Kidney epithelial cell (primary cell): ENCODE data around the gene CASQ2. TPM values are rescaled to one million over a fixed set of nuclear protein-coding genes. Genes with fewer than 3 reads are reported as not detected.
"Not testable (repeated sequence)": the region's sequence is repeated elsewhere in the genome, so short reads cannot be mapped to it uniquely, and the experiment has no call there.

Experiments used
- DNase-seq: peaks from one replicate; pipeline ENCODE4 v3.0.0-alpha.2; 2010; ENCODE audit warnings: low read depth
- H3K27me3 ChIP-seq: 2 replicates; pipeline ENCODE4 v1.6.0; 2011; ENCODE audit warnings: low read length; ENCODE audit not compliant: control insufficient read depth, insufficient read depth
- H3K36me3 ChIP-seq: 2 replicates; pipeline ENCODE4 v1.5.1; 2011; ENCODE audit warnings: low read length; ENCODE audit not compliant: control insufficient read depth, insufficient read depth
- H3K4me3 ChIP-seq: 2 replicates; pipeline ENCODE4 v1.5.1; 2011; ENCODE audit warnings: low read depth, mild to moderate bottlenecking, control low read depth, low read length
- CTCF ChIP-seq: IDR thresholded peaks from 2 replicates; pipeline ENCODE4 v1.5.1; 2011; ENCODE audit warnings: mild to moderate bottlenecking, moderate library complexity, low read length, control low read depth, inconsistent platforms; ENCODE audit not compliant: insufficient read depth, poor library complexity, severe bottlenecking
- total RNA-seq: library from RNA; depleted of rRNA; stranded (reverse); fragments of >200 nt; gene quantifications from 2 replicates; pipeline ENCODE4 v1.2.3, GENCODE V29; 2015

Gene CASQ2
- total RNA-seq, 1 donor from 2014 or later: not detected

- H3K4me3 ChIP-seq: no peak overlapping the region
- no peaks in the 10 kb centered on the region for H3K27me3 ChIP-seq
- no peaks in the 10 kb centered on the region for H3K36me3 ChIP-seq
- no peak for TF ChIP-seq CTCF
- no peak for DNase-seq
Measured at GRCh38 chr1:115790846-115791245, 22.3 kb upstream of the CASQ2 start.

- Histone ChIP-seq H3K36me3 (no peaks in the 10 kb centered on the region), H3K27me3 (no peaks in the 10 kb centered on the region), H3K4me3 (no peak overlapping the region)
- no peak for DNase-seq
- no peak for TF ChIP-seq CTCF
Measured at GRCh38 chr1:115790356-115790755, 21.8 kb upstream of the CASQ2 start.

- Histone ChIP-seq H3K4me3 (no peak overlapping the region), H3K27me3 (no peaks in the 10 kb centered on the region), H3K36me3 (no peaks in the 10 kb centered on the region)
- TF ChIP-seq CTCF: no peak
- no peak for DNase-seq
Measured at GRCh38 chr1:115783311-115783710, 14.8 kb upstream of the CASQ2 start.

- DNase-seq: peak; percentile 68
- H3K36me3 ChIP-seq: no peaks in the 10 kb centered on the region
- no peaks in the 10 kb centered on the region for H3K27me3 ChIP-seq
- no peak overlapping the region for H3K4me3 ChIP-seq
- TF ChIP-seq CTCF: no peak
Measured at GRCh38 chr1:115782571-115783281, 14.2 kb upstream of the CASQ2 start.

- Histone ChIP-seq H3K4me3 (no peak overlapping the region), H3K36me3 (no peaks in the 10 kb centered on the region), H3K27me3 (no peaks in the 10 kb centered on the region)
- no peak for DNase-seq
- no peak for TF ChIP-seq CTCF
Measured at GRCh38 chr1:115781851-115782250, 13.3 kb upstream of the CASQ2 start.

- H3K4me3 ChIP-seq: no peak overlapping the region
- DNase-seq: no peak
- no peaks in the 10 kb centered on the region for H3K36me3 ChIP-seq
- H3K27me3 ChIP-seq: no peaks in the 10 kb centered on the region
- TF ChIP-seq CTCF: no peak
Measured at GRCh38 chr1:115781343-115781742, 12.8 kb upstream of the CASQ2 start.

GRCh38 chr1:115780655-115781054 is 12.1 kb upstream of the CASQ2 start:
- not testable (repeated sequence) for H3K27me3 ChIP-seq, H3K4me3 ChIP-seq, DNase-seq, H3K36me3 ChIP-seq

GRCh38 chr1:115779075-115779474 is 10.6 kb upstream of the CASQ2 start:
- not testable (repeated sequence) for H3K4me3 ChIP-seq

More at GRCh38 chr1:115779075-115779474, 10.6 kb upstream of the CASQ2 start:
- H3K36me3 ChIP-seq, H3K27me3 ChIP-seq, DNase-seq: not testable (repeated sequence)
